ENCODE measurements around the gene SIK1. TPM values are rescaled to one million over a fixed set of nuclear protein-coding genes. Genes with fewer than 3 reads are reported as not detected.
"Not testable (repeated sequence)": the region's sequence is repeated elsewhere in the genome, so short reads cannot be mapped to it uniquely, and the experiment has no call there.

The SIK1 gene
- total RNA-seq, 1 donor from 2014 or later = 33.5 TPM

GRCh38 chr21:43439316-43440075, 12.6 kb upstream of the SIK1 start:
- peak; percentile 9 for DNase-seq (ENCODE audit: low spot score)

GRCh38 chr21:43436272-43436671, 9.3 kb upstream of the SIK1 start:
- DNase-seq (ENCODE audit: low spot score) = not testable (repeated sequence)

- not testable (repeated sequence) for DNase-seq (ENCODE audit: low spot score)
These were observed 6.6 kb upstream of the SIK1 start for GRCh38 chr21:43433340-43434136.

- DNase-seq (ENCODE audit: low spot score) = peak; percentile 9
These were observed 4.0 kb upstream of the SIK1 start for GRCh38 chr21:43430830-43431416.

GRCh38 chr21:43428964-43429363, 2.0 kb upstream of the SIK1 start:
- not testable (repeated sequence) for DNase-seq (ENCODE audit: low spot score)

- DNase-seq (ENCODE audit: low spot score) = not testable (repeated sequence)
These were observed 270 bp upstream of the SIK1 start for GRCh38 chr21:43427242-43427559.

DNA sequence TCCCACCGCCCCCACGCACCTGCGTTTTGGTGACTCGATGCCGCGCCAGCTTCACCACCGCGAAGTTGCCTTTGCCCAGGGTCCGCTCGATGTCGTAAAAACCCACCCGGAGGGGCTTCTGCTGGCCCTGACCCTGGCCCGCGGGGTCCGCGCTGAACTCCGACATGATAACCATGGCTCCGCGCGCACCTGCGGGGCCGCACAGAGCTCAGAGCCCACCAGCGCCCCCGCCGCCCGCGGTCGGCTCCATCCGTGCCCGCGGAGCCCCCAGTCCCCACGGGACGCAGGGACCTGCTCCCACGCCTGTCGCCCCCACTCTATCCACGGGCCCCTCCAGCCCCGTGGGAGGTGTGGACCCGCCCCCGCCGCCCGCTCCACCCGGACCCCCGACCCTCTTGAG, 927 bp downstream of the SIK1 start:
- DNase-seq (ENCODE audit: low spot score) = not testable (repeated sequence)

DNA sequence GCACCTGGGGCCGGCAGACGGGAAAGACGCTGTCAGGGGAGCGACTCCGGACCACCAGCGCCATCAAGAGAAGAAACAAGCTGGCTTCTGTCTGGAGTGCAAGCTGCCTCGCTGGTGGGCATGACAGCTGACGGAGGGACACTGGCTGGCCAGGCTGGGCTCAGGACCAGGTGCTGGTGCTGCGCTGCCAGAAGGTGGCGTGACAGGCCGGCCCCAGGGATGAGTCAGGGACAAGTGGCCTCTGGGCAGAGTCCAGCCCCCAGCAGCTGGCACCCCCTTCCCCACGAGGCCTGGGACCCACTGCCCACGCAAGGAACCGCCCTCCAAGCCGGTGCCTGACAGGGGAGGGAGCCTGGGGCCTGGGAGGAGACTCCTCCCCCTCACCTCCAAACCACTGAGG, 7.5 kb downstream of the SIK1 start:
- not testable (repeated sequence) for DNase-seq (ENCODE audit: low spot score)

DNA sequence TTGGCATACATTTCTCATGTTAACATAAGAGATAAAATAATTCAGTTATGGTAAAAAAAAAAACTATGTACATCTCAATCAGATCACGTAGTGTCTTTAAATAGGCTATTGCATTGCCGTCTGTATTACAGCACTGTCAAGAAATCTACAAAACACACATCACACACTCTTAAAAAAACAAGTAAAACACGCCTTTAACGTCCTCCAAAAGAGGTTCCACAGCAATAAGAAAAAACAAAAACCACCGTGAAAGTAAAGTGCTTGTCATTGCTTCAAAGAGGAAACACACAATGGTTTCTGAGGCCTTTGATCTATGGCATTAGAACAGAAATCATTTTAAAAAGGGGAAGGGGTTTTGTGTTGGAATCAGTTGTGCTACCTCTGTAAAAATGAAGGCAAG, 12.4 kb downstream of the SIK1 start:
- not testable (repeated sequence) for DNase-seq (ENCODE audit: low spot score)

DNA sequence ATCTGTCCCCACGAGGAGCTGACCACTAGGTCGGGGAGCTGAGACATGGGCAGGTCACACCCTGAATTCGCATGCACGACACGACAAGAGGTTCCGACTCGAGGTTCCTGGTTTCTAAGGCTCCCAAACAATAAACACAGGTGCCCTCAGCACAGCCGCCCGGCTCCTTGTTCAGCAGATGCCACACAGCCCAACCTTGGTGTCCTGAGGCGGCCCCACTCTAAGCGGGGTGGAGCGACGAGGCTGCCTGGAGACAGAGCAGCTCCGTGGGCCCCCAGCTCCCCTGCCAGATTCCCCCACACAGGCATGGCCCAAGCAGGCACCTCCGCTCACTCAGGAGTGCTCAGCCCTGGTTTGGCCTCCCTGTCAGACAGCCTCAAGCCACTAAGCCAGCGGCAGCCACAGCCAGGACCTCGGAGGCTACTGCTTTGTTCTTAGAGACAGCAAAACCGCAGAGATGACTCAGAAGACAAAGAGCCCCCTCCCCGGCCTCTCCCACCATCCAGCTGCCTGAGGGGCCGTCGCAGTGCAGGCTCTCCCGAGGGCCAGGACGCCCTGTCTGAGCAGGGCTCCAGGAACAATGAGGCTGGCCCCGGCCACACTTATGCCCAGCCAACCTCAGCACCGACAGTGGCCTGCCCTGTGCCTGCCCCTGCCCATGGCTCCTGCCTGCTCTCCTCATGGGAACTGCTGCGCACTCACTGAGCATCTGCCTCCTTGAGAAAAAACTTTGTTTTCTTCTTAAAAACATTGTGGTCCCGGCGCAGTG, 14.7 kb downstream of the SIK1 start:
- not testable (repeated sequence) for DNase-seq (ENCODE audit: low spot score)

DNA sequence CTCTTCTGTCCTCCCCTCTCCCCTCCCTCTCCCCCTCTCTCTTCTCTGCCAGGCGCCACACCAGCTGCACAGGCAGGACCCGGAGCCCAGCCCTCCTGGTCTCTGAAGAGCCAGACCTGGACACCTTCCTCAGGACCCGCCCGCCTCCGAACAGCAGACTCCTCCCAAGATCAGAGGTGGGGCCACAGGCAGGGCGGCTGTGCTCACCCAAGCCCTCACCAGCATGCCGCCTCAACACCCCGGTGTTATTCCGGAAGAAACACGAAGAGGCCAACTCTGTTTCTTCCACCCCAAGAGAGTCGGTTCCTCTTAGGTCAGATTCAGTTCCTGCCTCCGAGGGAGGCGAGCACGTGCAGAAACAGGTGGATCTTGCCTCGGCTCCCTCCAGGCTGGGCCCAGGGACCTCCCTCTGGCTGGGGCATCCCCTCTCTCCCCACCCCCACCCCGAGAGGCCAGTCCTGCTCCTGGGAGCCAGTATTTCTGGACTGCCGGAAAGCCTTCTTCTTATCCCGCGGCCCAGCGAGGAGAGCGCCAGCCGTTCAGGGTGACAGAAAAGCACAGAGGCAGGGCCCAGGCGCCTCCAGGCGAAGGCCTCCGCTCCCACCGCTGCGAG, 16.4 kb downstream of the SIK1 start:
- DNase-seq (ENCODE audit: low spot score) = not testable (repeated sequence)

GRCh38 chr21:43407139-43407538, 19.8 kb downstream of the SIK1 start:
- DNase-seq (ENCODE audit: low spot score) = not testable (repeated sequence)

GRCh38 chr21:43404450-43404849, 22.5 kb downstream of the SIK1 start:
- DNase-seq (ENCODE audit: low spot score) = not testable (repeated sequence)

DNA sequence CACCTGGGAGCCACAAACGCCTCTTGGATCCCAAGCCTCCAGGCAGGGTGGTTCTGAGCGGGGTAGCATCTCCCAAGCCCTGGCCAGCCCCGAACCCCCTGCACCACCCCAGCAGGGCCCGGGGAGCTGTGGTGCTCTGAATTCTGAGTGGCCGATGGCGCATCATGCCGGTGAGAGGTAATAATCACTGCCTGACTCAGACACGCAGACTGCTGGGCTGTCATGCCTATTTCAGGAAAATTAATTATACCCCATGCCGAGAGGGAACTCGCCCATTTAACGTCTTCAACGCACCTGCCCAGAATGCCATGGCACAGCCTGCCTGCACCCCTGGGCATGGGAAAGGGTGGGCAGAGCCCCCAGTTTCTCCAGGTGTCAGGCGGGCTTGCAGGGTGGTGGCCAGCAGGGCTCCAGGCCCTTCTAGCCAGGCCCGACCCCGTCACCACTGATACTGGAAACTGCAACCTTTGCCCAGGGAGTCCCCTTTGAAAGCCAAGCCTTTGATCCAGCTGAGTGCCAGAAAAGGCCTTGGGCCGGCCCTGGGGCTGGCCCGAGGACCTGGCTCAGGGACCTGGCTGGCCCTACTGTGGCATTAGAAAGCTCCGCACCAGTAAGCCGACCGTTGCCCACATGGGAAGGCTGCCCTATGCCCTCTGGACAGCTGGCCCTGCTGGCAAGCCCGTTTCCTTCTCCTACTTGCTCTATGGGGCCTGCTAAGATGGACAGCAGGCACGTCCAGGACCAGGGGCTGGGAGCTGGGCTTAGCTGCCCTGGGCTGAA, 23.1 kb downstream of the SIK1 start:
- DNase-seq (ENCODE audit: low spot score) = not testable (repeated sequence)

GRCh38 chr21:43401125-43401524, 25.8 kb downstream of the SIK1 start:
- DNase-seq (ENCODE audit: low spot score) = not testable (repeated sequence)

GRCh38 chr21:43399595-43400015, 27.3 kb downstream of the SIK1 start:
- DNase-seq (ENCODE audit: low spot score) = not testable (repeated sequence)

DNA sequence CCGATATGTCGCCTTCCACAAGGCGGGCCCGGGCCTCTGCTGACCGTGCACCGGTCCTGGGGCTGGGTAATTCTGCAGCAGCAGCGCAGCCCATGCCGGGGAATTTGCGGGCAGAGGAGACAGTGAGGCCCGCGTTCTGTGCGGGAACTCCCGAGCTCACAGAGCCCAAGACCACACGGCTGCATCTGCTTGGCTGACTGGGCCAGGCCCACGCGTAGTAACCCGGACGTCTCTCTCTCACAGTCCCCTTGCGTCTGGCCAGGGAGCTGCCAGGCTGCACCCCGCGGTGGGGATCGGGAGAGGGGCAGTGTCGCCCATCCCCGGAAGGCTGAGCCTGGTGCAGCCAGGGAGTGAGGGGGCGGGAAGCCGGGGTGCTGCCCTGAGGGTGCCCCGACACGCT, 27.8 kb downstream of the SIK1 start:
- DNase-seq (ENCODE audit: low spot score) = not testable (repeated sequence)

DNA sequence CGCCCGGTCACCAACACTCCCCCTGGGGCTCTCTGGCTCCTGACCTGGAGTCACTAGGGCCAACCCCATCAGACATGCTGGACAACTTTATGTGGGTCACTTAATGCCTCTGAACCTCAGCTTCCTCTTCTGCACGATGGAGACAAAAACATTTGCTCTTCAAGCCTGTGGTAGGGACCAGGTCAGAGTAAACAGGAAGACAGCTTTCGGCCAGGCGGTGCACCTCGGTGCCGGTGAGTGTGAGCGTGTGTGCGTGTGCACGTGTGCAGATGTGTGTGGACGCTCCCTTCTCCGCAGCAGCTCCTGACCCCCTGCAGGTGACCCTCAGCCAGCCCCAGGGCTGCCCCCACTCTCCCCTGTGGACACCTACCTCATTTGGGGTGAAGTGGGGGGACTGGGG, 28.4 kb downstream of the SIK1 start:
- DNase-seq (ENCODE audit: low spot score) = not testable (repeated sequence)

GRCh38 chr21:43398000-43398399, 28.9 kb downstream of the SIK1 start:
- DNase-seq (ENCODE audit: low spot score) = not testable (repeated sequence)

DNA sequence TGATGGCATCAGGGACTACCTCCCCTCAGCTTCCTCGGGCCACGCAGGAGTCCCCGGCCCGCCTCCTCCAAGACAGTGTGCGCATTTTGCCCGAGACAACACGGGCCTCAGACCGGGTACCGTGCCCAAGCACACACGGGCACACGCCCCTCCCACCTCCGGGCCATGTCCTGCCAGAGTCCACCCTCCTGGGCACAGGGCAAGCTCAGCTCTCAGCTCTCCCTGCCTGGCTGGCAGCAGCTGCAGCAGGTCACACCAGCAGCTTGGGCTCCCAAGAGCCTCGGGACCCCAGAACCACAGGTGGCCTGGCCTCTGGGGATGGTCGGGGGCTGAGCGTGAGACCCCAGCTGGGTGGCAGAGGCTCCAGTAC, 29.5 kb downstream of the SIK1 start:
- DNase-seq (ENCODE audit: low spot score) = not testable (repeated sequence)
